ENCODE data around the gene NFATC2IP.

DNA sequence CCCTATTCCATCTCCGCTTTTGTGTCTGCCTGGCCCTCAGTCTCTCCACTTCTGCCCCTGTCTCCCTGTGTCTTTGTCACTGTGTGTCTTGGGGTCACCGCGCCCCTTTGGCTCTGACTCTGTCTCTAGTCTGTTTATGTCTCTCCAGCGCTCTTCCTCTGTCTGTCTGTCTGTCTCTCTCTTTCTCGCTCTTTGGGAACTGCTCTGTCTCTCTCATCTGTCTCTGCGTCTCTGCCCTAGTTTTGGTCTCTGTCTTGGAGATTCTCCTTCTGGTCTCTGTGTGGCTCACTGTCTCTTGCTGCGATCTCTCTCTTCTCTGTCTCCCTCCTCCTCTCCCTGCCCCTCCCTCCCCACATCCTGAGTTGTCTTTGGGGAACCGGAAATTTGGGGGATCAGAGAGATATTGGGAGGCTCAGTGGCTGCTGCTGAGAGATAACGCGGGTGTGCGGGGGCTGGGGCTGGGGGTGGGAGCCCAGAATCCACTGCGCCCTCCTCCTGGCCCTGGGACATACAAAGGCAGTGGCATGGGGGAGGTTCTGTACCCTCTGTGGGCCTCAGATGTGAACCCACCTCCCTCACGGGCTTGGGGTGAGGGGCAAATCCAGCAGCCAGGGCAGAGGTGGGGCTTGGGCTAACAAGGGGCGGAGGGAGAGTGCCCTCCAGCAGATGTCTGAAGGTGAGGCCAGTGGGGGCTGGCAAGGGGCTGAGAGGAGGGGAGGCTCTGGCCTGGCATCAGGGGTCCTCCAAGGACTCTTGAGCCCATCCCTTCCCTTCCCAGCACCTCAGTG, 58.5 kb downstream of the NFATC2IP start:
- TF ChIP-seq, protein P1, sequence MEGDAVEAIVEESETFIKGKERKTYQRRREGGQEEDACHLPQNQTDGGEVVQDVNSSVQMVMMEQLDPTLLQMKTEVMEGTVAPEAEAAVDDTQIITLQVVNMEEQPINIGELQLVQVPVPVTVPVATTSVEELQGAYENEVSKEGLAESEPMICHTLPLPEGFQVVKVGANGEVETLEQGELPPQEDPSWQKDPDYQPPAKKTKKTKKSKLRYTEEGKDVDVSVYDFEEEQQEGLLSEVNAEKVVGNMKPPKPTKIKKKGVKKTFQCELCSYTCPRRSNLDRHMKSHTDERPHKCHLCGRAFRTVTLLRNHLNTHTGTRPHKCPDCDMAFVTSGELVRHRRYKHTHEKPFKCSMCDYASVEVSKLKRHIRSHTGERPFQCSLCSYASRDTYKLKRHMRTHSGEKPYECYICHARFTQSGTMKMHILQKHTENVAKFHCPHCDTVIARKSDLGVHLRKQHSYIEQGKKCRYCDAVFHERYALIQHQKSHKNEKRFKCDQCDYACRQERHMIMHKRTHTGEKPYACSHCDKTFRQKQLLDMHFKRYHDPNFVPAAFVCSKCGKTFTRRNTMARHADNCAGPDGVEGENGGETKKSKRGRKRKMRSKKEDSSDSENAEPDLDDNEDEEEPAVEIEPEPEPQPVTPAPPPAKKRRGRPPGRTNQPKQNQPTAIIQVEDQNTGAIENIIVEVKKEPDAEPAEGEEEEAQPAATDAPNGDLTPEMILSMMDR (optimal IDR thresholded peaks at IDR 0.05 in 1 of 3, IDR thresholded peaks at IDR 0.05 in 1 of 3, conservative IDR thresholded peaks at IDR 0.05 in 1 of 3; ENCODE audit: extremely low read depth in 1 of 3, insufficient read depth in 2 of 3, low read length in 3 of 3) = no peak
- no peak for TF ChIP-seq EZH2 (IDR thresholded peaks at IDR 0.05; ENCODE audit: low read length)
